ENCODE results near the gene PTPRK. TPM values are rescaled to one million over a fixed set of nuclear protein-coding genes. Genes with fewer than 3 reads are reported as not detected.

Gene PTPRK
- total RNA-seq, 2 donors from 2014 or later = 29.6 to 30.2 TPM

DNA sequence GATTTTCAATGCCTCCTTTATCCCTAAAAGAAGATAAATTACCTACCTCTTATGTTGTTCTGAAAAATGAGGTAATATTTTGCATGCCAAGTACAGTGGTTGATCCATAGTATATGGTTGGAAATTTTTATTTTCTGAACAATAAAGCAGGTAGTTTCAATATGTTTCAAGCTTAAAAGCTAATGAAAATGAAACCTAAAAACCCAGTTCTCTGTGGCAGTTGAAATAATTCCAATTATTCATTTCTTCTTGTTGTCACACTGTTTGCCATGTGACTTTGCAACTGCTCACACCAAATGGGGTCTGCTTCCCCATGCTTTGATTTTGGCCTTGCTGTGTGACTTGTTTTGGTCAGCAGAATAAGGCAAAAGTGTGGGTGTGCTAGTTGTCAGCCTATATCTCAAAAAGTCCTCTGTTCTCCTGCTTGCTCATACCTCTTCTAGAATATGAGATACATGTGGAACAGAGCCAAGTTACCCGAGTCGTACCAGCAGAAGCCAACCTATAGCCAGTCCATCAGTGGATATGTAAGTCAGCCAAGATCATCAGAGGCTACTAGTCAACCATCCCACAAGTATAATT is 422.3 kb downstream of the PTPRK start:
- no peak for ATAC-seq
- intact Hi-C loops (cut with DNase I) = no loop called here
- DNase-seq = no peak

DNA sequence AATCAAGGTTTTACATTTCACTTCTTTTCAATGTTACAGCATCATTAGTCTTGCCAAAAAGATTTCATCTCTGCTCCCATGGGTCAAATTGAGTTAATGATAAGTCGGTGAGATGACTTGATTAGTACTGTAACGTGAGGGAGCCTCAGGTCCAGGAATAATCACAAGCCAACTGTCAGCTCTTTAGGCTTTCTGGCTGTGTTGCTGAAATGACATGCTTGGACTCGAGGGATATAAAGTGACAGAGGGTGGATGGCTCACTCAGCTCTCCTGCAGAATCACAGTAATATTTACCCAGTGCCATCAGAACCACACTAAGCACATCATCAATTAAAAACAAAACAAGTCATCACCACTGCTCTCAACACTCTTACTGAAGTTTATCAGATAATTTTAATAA is 423.4 kb downstream of the PTPRK start:
- no peak for ATAC-seq
- intact Hi-C loops (cut with DNase I) = no loop called here
- no peak for DNase-seq

DNA sequence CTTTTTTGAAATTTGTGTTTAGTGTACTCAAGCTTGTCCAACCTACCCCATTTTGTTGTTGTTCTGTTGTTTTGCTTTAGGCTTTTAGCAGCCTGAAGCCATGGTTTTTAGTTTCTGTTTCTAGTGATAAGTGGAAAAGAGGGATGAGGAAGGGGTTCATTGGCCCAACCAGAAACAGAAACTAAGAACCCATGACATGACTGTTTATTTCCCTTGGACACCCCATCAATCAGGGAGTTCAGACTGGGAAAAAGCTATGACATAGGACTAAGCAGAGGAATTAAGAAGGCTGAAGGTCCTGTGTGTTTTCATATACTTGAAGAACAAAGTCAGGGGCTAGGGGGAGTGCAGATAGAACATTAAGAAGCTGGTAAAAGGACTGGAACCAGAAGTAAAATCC is 425.0 kb downstream of the PTPRK start:
- DNase-seq (no peak), ATAC-seq (no peak)
- intact Hi-C loops (cut with DNase I) = no loop called here

GRCh38 chr6:128079021-128079420 is 441.4 kb downstream of the PTPRK start:
- intact Hi-C loops (cut with DNase I) = no loop called here
- DNase-seq (no peak), ATAC-seq (no peak)

- intact Hi-C loops (cut with DNase I) = no loop called here
- ATAC-seq = no peak
- no peak for DNase-seq
Observed at GRCh38 chr6:128078276-128078675, 442.1 kb downstream of the PTPRK start.

DNA sequence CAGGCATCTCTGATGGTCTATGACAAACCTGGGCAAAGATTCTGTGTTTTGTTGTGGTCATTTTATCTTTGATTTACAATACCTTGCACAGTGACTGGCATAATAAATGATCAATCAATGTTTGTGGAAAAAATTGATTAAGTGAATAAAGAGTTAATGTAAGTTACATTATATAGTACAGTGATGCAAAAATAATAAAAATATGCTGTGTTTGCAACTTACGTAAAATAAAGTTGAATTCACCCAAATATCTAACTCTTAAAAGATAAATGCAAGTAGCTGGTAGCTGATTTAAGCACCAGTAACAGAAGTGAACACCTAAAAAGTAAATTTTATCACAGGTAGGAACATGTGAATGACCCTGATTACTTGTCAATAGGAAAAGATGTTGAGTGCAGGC is 443.6 kb downstream of the PTPRK start:
- intact Hi-C loops (cut with DNase I) = no loop called here
- ATAC-seq = no peak
- no peak for DNase-seq

DNA sequence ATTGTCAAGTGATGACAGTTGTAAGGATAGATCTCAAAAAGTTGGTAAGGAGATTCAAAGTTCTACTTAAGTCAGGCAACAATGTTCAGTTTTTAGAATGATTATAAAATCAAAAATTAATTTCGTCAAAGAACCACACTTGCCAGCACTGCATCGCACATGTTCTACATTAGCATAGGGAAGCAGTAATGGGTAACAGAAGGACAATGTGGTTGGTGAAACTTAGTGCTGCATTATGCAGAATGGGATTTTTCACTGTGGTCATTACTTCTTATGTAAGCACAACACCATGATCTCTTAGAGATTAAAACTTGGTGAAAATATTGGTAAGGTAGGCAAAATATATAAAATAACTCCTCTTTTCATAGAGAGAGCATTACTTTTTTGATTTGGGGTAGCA is 445.8 kb downstream of the PTPRK start:
- intact Hi-C loops (cut with DNase I) = no loop called here
- ATAC-seq (no peak), DNase-seq (no peak)

DNA sequence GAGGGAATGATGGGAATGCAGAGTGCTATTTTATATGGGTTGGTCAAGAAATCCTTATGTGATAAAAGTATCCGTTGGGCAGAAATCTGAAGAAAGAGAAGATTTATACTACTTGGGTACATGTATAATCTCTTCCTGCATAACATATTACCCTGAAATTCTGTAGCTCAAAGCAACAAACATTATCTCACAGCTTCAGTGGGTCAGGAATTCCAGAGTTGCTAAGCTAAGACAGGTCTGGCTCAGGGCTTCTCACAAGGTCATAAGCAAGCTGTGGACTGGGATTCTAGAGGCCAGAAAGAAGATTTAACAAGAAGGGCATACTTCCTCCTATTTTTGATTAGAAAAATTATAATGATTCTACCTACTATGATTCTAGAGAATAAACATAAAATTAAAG is 447.0 kb downstream of the PTPRK start:
- intact Hi-C loops (cut with DNase I) = no loop called here
- DNase-seq (no peak), ATAC-seq (no peak)

- DNase-seq (no peak), ATAC-seq (no peak)
- intact Hi-C loops (cut with DNase I) = no loop called here
Observed at GRCh38 chr6:128071212-128071611, 449.2 kb downstream of the PTPRK start.

DNA sequence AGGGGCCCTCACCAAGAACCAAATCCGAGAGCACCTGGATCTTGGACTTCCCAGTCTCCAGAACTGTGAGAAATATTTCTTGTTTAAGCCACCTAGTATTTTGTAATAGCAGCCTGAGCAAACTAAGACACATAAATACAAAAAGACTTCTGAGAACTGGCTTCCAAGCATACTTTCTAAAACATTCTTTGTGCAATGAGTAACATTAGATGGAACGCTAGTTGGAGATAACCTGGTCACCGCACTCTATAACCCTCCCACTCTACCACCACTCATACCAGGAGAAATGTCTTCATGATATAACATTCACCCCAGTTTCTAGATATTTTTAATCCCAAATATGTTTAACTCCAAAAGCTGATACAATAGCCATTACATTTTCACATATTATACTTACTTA is 450.0 kb downstream of the PTPRK start:
- no peak for DNase-seq
- intact Hi-C loops (cut with DNase I) = no loop called here
- no peak for ATAC-seq

DNA sequence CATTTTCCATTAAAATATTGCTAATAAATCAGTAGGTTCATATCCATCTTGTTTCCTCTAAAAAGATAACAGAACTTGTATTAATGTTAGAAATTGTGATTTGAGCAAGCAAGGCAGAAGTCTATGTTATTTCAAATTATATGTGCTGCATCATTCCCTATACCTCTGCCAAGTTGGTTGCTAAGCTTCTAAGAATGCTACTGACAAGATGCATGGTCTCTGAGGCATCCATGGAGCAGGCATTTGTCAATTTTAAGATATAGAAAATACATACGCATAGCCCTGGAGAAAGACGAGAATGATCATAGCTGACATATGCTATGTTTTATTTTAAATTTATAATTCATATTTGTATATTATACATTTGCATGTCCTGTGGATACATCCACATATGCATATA is 451.2 kb downstream of the PTPRK start:
- intact Hi-C loops (cut with DNase I) = loop anchor here in 1 of 2 donors (5.0 kb wide), 1 partner anchor 453 kb away; the partner anchor contains the start of gene PTPRK

GRCh38 chr6:128068119-128068479 is 452.3 kb downstream of the PTPRK start:
- intact Hi-C loops (cut with DNase I) = loop anchor here in 1 of 2 donors (5.0 kb wide), 1 partner anchor 454 kb away; the partner anchor contains the start of gene PTPRK
- ATAC-seq (peak; percentile 90 to 92), DNase-seq (peak; percentile 34)

More for the DNA sequence above, 451.2 kb downstream of the PTPRK start:
- DNase-seq = no peak
- no peak for ATAC-seq

- DNase-seq (no peak), ATAC-seq (no peak)
- intact Hi-C loops (cut with DNase I) = loop anchor here in 1 of 2 donors (5.0 kb wide), 1 partner anchor 455 kb away; the partner anchor contains the start of gene PTPRK
Observed at GRCh38 chr6:128067446-128068118, 452.8 kb downstream of the PTPRK start.

DNA sequence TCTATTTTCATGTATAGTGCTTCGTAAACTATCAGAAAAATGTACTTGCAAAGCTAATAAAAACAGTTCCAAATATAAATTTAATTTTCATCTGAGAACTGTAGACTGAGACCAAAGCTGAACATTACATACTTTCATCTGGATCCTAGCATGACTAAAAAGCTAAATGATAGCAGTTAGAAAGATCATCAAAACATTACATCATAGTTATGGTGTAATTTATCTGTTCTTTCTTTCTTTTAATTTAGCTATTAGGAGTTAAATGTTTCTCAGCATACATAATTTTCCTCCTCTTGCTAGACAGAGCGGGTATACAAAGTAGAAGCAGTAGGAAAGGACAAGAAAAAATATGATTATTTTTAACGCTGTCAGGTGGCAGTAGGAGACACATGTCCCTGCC is 455.3 kb downstream of the PTPRK start:
- no peak for ATAC-seq
- intact Hi-C loops (cut with DNase I) = loop anchor here in 1 of 2 donors (5.0 kb wide), 1 partner anchor 457 kb away; the partner anchor contains the start of gene PTPRK
- no peak for DNase-seq

DNA sequence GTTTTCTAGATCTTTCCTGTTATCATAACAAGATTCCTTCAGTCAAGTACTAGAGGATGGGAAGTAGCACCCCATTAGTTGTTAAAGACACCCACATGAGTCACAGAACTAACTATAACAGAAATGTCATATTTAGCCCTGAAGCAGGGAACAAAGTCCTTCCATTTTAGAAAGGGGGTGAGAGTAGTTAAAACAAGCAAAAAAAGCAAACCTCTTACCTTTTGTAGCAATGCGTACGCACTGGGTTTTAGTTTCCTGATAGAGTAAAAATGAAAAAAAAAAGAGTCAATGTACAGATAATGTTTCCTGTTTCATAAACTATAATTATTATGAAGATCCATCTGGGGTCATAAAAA is 455.9 kb downstream of the PTPRK start:
- ATAC-seq (no peak), DNase-seq (no peak)
- intact Hi-C loops (cut with DNase I) = no loop called here

GRCh38 chr6:128063850-128064539 is 456.4 kb downstream of the PTPRK start:
- DNase-seq = no peak
- no peak for ATAC-seq
- intact Hi-C loops (cut with DNase I) = no loop called here

- no peak for ATAC-seq
- DNase-seq = no peak
- intact Hi-C loops (cut with DNase I) = no loop called here
Observed at GRCh38 chr6:128062882-128063603, 457.4 kb downstream of the PTPRK start.

DNA sequence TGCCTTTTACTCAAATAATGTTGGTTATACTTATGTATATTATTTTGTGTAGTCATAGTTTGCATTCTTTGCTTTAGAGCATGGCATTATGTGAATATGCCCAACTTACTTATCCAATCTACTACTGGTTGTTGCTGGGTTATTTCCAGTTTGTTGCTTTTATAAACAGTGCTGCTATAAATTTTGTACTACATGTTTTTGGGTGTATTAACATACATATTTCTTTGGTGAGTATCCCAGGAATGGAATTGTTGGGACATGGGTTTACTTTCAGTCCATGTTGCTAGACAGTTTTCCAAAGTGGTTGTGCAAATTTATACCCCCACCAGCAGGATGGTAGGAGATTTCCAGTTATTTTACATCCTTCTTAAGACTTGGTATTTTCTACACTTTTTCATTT is 462.5 kb downstream of the PTPRK start:
- ATAC-seq = no peak
- intact Hi-C loops (cut with DNase I) = no loop called here
- no peak for DNase-seq

DNA sequence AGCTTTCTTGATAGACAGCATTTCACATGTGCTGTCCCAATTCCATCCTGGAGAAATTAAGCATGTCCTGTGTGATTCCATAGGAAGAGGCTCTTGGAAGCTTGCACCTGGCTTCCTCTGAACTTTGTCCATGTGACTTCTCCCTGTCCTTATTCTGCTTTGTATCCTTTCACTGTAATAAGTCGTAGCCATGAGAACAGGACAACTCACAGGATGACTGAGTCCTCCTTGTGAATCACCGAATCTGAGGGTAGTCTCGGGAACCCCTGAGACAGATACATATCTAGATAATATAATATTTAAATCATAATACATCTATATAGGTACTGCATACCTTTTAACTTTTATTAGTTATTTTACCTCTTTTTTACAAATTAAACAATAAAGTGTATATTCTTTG is 462.9 kb downstream of the PTPRK start:
- intact Hi-C loops (cut with DNase I) = no loop called here
- ATAC-seq (no peak), DNase-seq (no peak)

- intact Hi-C loops (cut with DNase I) = no loop called here
- DNase-seq = no peak
- ATAC-seq = no peak
Observed at GRCh38 chr6:128053109-128053508, 467.3 kb downstream of the PTPRK start.

Measured in left cardiac atrium (tissue), 4 donors.